HG03565 (cell line): ENCODE results near the gene FNDC10.

Experiments used
- ATAC-seq: cut with Tn5 transposase; IDR thresholded peaks from one replicate; pipeline ENCODE4 v1.9.1; 2021; ENCODE audit warnings: mild to moderate bottlenecking, moderate library complexity; ENCODE audit not compliant: unreplicated experiment

The FNDC10 gene

GRCh38 chr1:1616045-1616790 is 16.3 kb upstream of the FNDC10 start:
- ATAC-seq, result peak; percentile 17

GRCh38 chr1:1615256-1616044 is 15.5 kb upstream of the FNDC10 start, which contains the start of gene MIB2:
MIB2 (plus strand) TSS chr1:1615500; CDS start chr1:1623453, 7,953 bp downstream.
- ATAC-seq, result peak; percentile 79

GRCh38 chr1:1614954-1615255 is 15.0 kb upstream of the FNDC10 start:
- ATAC-seq, result no peak

GRCh38 chr1:1614204-1614953 is 14.4 kb upstream of the FNDC10 start:
- ATAC-seq, result no peak

DNA sequence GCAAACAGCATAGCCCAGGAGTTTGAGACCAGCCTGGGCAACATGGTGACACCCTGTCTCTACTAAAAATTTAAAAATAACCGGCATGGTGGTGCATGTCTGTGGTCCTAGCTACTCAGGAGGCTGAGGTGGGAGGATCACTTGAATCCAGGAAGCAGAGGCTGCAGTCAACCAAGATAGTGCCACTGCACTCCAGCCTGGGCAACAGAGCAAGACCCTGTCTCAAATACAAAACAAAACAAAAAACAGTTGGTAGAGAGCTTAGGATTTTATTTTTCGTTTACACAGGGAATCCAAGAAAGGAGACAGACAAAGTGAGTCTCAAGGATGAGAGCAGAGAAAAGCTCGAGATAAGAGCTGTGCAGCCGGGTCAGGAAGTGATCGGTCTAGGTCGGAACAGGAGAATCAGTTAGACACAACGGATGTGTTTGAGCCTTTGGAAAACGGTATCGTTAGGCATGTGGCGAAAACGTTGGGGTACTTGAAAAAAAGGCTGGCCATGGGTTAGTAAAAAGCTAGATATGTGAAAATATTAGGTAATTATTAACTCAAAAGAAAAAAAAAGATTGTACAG is 13.7 kb upstream of the FNDC10 start:
- ATAC-seq, result no peak

DNA sequence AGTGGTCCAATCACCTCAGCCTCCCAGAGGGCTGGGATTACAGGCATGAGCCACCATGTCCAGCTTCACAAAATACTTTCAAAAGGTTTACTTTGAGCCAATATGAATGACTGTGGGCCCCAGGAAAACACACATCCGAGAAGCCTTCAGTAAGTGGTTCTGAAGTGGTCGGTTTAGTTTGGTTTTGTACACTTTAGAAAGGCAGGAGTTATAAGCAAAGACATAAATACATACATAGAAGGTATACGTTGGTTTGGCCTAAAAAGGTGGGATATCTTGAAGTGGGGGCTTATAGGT is 12.1 kb upstream of the FNDC10 start:
- no peak for ATAC-seq

DNA sequence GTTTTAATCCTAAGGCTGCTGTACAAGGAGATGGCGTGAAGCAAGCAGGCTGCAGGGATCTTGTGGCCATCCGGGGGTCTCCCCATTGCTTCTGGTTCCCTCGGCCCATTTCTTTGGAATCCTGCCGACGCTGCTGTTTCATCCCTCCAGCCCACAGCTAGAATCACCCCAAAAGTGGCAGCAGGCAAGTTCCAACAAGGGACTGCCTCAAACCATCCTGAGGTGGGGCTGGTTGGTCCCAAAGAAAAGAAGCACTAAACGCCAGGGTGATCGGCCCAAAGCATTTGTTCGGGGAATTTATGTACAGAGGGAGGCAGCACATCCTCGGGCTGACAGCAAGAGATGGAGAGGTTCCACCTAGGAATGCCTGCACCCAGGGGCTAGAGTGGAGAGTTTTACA is 10.9 kb upstream of the FNDC10 start:
- no peak for ATAC-seq

DNA sequence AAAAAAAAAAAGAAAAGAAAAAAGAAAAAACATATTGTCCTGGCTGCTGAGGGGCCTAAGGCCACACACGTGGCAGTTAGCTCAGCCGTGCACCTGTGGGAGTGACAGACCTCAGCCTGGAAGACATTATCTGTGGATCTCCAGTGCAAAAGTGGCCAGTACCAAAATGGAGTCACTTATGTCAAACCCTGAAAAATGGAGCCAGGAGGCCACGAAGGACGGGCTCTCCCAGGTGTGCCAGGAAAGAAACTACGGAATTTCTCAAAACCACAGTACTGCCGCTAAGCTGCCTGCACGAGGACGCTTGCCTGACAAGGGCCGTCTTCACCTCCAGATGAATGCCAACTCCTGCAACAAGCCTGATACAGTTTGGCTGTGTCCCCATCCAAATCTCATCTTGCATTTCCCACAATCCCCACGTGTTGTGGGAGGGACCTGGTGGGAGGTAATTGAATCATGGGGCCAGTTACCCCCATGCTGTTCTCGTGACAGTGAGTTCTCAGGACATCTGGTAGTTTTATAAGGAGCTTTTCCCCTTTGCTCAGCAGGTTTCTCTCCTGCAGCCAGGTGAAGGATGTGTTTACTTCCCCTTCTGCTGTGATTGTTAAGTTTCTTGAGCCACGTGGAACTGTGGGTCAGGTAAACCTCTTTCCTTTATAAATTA is 10.0 kb upstream of the FNDC10 start:
- no peak for ATAC-seq

DNA sequence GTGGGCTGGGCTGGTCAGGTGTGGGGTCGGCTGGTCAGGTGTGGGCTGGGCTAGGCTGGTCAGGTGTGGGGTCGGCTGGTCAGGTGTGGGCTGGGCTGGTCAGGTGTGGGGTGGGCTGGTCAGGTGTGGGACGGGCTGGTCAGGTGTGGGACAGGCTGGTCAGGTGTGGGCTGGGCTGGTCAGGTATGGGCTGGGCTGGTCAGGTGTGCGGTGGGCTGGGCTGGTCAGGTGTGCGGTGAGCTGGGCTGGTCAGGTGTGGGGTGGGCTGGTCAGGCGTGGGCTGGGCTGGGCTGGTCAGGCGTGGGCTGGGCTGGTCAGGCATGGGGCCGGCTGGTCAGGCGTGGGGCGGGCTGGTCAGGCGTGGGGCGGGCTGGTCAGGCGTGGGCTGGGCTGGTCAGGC is 6.3 kb upstream of the FNDC10 start:
- ATAC-seq, result no peak

DNA sequence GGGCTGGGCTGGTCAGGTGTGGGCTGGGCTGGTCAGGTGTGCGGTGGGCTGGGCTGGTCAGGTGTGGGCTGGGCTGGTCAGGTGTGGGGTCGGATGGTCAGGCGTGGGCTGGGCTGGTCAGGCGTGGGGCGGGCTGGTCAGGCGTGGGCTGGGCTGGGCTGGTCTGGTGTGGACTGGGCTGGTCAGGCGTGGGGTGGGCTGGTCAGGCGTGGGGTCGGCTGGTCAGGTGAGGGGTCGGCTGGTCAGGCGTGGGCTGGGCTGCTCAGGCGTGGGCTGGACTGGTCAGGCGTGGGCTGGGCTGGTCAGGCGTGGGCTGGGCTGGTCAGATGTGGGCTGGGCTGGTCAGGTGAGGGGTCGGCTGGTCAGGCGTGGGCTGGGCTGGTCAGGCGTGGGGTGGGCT is 5.8 kb upstream of the FNDC10 start:
- ATAC-seq, result no peak

GRCh38 chr1:1605034-1605591 is 5.2 kb upstream of the FNDC10 start:
- no peak for ATAC-seq

GRCh38 chr1:1604374-1605033 is 4.6 kb upstream of the FNDC10 start:
- ATAC-seq, result no peak

- no peak for ATAC-seq
Observed at GRCh38 chr1:1603671-1604373, 3.9 kb upstream of the FNDC10 start.

DNA sequence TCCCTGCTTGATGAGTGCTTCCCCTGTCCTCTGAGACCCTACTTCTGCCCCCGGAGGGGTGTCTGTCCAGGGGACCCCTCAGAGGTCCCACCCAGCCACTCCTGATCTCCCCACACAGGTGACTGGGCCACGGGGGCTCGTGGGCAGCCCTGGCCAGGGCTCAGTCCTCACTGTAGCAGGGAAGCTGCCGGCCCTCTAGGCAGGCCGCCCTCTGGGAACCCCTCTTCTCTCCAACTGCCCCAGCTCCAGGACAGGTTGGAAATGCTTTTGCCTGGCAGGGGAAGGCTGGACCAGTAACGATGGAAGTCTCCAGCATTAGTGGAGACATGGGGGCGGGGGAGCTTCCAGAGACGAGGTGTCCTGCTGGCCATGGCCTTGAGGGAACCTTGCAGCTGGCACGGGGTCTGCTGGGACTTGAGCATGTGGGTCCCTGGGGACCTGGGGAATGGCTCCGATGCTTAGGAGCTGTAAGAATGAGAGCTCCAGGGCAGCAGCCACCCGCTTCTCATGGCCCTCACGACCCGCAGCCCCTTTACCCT is 3.1 kb upstream of the FNDC10 start:
- no peak for ATAC-seq

GRCh38 chr1:1602304-1602967 is 2.5 kb upstream of the FNDC10 start:
- ATAC-seq, result no peak

DNA sequence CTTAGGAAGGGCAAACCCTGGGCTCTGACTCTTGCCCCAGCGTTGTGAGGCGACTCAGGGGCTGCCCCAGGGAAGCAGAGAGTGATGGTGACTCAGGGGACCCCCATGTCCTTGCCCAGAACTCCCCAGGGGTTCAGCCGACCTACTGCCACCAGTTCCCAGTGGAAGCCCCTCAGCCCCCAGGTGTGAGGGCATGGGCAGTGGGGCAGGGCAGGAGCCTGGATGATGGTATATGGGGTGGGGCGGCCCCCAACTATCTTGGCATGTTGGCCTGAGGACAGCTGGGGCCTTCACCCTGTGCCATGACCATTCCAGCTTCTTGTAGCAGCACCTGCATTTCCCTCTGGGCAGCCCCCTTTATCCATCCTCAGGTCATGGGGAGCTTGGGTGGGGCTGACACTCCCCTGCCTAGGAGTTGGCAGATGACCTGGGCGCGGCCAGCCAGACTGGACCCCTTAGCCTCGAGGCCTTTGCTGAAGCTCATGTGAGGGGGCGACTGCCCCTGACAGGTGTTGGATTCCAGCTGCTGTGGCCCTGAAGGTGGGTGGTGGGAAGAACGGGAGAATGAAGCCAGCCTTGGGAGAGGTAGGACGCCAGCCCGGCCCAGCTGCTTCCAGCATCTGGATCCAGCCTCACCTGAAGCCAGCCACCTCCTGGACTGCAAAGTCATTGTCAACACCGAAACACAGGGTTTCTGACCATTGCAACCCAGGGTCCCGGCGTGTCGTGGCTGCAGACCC is 1.8 kb upstream of the FNDC10 start:
- ATAC-seq, result no peak

GRCh38 chr1:1600861-1601563 is 1.1 kb upstream of the FNDC10 start:
- no peak for ATAC-seq
